ENCODE measurements around the gene PHACTR3.

PHACTR3 gene

DNA sequence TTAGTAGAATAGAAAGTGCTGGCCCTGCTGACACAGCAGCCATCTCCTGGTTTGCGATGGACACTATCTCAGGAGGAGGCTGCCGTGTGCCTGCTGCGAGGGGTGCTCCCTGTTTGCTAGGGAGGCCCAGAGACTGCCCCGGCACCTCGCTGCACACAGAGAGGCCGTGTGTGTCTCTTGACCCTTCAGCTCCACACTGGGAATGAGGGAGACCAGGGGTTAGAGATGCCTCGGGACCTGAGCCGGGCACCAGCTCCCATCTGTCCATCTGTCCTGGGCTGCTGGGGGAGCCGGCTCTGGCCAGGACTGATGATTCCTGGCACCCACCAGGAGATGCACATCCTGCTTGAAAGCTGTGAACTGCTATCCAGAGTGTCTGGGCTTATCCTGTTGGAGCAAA is 18.2 kb downstream of the PHACTR3 start:
- TF ChIP-seq, protein P1, sequence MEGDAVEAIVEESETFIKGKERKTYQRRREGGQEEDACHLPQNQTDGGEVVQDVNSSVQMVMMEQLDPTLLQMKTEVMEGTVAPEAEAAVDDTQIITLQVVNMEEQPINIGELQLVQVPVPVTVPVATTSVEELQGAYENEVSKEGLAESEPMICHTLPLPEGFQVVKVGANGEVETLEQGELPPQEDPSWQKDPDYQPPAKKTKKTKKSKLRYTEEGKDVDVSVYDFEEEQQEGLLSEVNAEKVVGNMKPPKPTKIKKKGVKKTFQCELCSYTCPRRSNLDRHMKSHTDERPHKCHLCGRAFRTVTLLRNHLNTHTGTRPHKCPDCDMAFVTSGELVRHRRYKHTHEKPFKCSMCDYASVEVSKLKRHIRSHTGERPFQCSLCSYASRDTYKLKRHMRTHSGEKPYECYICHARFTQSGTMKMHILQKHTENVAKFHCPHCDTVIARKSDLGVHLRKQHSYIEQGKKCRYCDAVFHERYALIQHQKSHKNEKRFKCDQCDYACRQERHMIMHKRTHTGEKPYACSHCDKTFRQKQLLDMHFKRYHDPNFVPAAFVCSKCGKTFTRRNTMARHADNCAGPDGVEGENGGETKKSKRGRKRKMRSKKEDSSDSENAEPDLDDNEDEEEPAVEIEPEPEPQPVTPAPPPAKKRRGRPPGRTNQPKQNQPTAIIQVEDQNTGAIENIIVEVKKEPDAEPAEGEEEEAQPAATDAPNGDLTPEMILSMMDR (IDR thresholded peaks at IDR 0.05; ENCODE audit: borderline replicate concordance, insufficient read depth, low read depth, low read length): no peak
- no peak overlapping the region for H3K4me3 ChIP-seq (ENCODE audit: low read depth, low read length)

DNA sequence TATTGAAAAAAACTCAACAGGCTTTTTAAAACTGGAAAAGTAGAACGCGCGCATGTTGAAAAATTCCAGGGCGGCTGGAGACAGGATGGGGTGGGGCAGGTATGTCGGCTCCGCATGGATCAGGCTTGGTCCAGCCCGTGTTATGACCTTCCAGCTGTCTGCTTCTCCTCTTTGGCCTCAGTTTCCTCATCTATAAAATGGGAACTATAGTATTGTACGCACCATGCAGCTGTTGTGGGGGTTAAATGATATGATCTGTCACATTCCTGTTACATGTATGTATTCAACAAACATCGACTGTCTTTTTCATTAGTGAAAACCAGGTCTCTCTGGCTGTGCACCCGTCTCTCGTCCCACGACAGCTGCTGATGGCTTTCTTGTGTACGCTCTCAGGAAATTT is 18.8 kb downstream of the PHACTR3 start:
- TF ChIP-seq, protein P1 (IDR thresholded peaks at IDR 0.05; ENCODE audit: borderline replicate concordance, insufficient read depth, low read depth, low read length): no peak
- no peak overlapping the region for H3K4me3 ChIP-seq (ENCODE audit: low read depth, low read length)

GRCh38 chr20:59623583-59623982 is 19.2 kb downstream of the PHACTR3 start:
- TF ChIP-seq, protein P1 (IDR thresholded peaks at IDR 0.05; ENCODE audit: borderline replicate concordance, insufficient read depth, low read depth, low read length): no peak
- no peak overlapping the region for H3K4me3 ChIP-seq (ENCODE audit: low read depth, low read length)

DNA sequence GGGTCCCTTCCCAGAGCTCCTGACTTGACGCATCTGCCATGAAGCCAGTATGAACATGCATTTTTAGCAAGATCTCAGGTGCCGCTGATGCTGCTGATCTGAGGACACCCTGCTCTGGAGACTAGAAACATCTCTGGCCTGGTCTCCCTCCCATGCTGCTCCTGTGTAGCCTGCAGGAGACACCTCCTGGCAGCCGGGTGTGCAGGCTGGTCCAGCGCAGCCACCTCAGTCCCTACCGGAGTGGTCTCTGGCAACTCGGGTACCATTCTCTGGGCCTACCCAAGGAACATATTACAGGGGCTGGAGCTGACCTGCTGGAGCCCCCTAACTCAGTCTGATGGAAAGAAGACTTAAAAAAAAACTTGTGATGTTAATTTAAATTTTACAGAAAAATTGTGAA is 20.1 kb downstream of the PHACTR3 start:
- H3K4me3 ChIP-seq (ENCODE audit: low read depth, low read length): no peak overlapping the region
- TF ChIP-seq, protein P1 (IDR thresholded peaks at IDR 0.05; ENCODE audit: borderline replicate concordance, insufficient read depth, low read depth, low read length): no peak

- TF ChIP-seq, protein P1 (IDR thresholded peaks at IDR 0.05; ENCODE audit: borderline replicate concordance, insufficient read depth, low read depth, low read length): no peak
- H3K4me3 ChIP-seq (ENCODE audit: low read depth, low read length): no peak overlapping the region
Observed at GRCh38 chr20:59625214-59625922, 21.0 kb downstream of the PHACTR3 start.

DNA sequence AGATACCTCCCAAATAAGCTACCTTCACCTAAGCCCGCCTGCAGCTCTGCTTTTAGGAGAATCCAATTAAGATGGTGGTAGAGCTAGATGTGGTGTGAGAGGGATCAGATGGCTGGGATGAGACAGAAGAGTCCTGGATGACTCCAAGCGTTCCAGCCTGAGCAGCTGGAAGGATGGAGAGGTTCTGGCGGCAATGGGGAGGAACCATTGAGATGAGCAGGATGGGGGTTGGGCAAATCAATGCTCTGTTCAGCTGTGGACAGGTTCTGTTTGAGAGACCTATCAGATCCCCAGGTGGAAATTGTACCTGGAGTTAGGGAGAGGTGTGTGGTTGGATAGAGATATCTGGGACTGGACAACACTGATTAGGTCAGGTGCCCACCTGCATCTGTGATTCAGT is 23.0 kb downstream of the PHACTR3 start:
- no peak overlapping the region for H3K4me3 ChIP-seq (ENCODE audit: low read depth, low read length)
- TF ChIP-seq, protein P1 (IDR thresholded peaks at IDR 0.05; ENCODE audit: borderline replicate concordance, insufficient read depth, low read depth, low read length): no peak

- TF ChIP-seq, protein P1 (IDR thresholded peaks at IDR 0.05; ENCODE audit: borderline replicate concordance, insufficient read depth, low read depth, low read length): no peak
- H3K4me3 ChIP-seq (ENCODE audit: low read depth, low read length): no peak overlapping the region
Observed at GRCh38 chr20:59628171-59628570, 23.8 kb downstream of the PHACTR3 start.

Measured in GM12875 (cell line).